GM12878 (cell line): ENCODE measurements around the gene BPGM. TPM values are rescaled to one million over a fixed set of nuclear protein-coding genes. Genes with fewer than 3 reads are reported as not detected.

Source experiments
- ATAC-seq: fragments of 200-7000 bp; cut with Tn5 transposase; 3 replicates; pipeline ENCODE4 v1.9.1; 2020; ENCODE audit warnings: mild to moderate bottlenecking, moderate library complexity
- BruUV-seq: library from RNA; stranded (reverse); fragments of 400-500 nt; replicated peaks from 2 replicates; lab custom pipeline; 2021; lab: Mats Ljungman, UMichigan
- CTCF ChIA-PET: fragments of 300-600 bp; sonication (Branson Sonifier 250); formaldehyde crosslinking; extraction: SDS; loops from one replicate; lab custom pipeline; 2021; ENCODE audit warnings: inconsistent platforms; lab: Yijun Ruan, JAX
- POLR2A ChIA-PET: fragments of 350-600 bp; formaldehyde crosslinking; extraction: SDS; loops from one replicate; lab custom pipeline; 2021; ENCODE audit warnings: inconsistent platforms; lab: Charles Lee
- RAD21 ChIA-PET: fragments of 300-600 bp; sonication (Branson Sonifier 250); formaldehyde crosslinking; loops from one replicate; lab custom pipeline; 2023; ENCODE audit warnings: antibody characterized with exemption; ENCODE audit not compliant: unreplicated experiment; lab: Charles Lee
- SMC1A ChIA-PET: fragments of 300-600 bp; sonication (Branson Sonifier 250); formaldehyde crosslinking; loops from one replicate; lab custom pipeline; 2023; ENCODE audit not compliant: unreplicated experiment, uncharacterized antibody; lab: Charles Lee
- DNase-seq: peaks from one replicate; pipeline ENCODE4 v3.0.0-alpha.2; 2011; ENCODE audit warnings: low read depth, low spot score
- FAIRE-seq: peaks from 3 replicates; lab custom pipeline; 2011; peaks lifted over from hg19 to GRCh38; lab: Jason Lieb, UNC
- H2AFZ ChIP-seq: 2 replicates; pipeline ENCODE4 v1.6.0; 2011; ENCODE audit warnings: low read depth, low read length, control low read depth; ENCODE audit not compliant: control insufficient read depth
- H3K27ac ChIP-seq: 2 replicates; pipeline ENCODE4 v1.5.1; 2011; ENCODE audit warnings: control low read depth; ENCODE audit not compliant: control insufficient read depth, insufficient read depth
- H3K27me3 ChIP-seq, 2 experiments: replicated peaks in 1 of 2; 2 replicates each; pipeline versions ENCODE4 v1.6.0 to v1.6.1; 2011; ENCODE audit warnings: low read length in 1 of 2; ENCODE audit not compliant: control insufficient read depth in 2 of 2, insufficient read depth in 2 of 2
- H3K36me3 ChIP-seq, 2 experiments: 2 replicates each; pipeline ENCODE4 v1.5.1; 2011; ENCODE audit warnings: low read length in 1 of 2; ENCODE audit not compliant: control insufficient read depth in 2 of 2, insufficient read depth in 2 of 2
- H3K4me1 ChIP-seq: 2 replicates; pipeline ENCODE4 v1.6.1; 2011; ENCODE audit warnings: mild to moderate bottlenecking, low read length, moderate library complexity, mixed read lengths; ENCODE audit not compliant: control insufficient read depth, insufficient read depth
- H3K4me2 ChIP-seq: 2 replicates; pipeline ENCODE4 v1.6.0; 2011; ENCODE audit warnings: control low read depth; ENCODE audit not compliant: control insufficient read depth, insufficient read depth
- H3K4me3 ChIP-seq: fragments of 200-600 bp; sonication (generic); 2 replicates; pipeline ENCODE4 v1.5.1; 2016
- H3K79me2 ChIP-seq: 2 replicates; pipeline ENCODE4 v1.6.0; 2011; ENCODE audit warnings: low read length; ENCODE audit not compliant: control insufficient read depth, insufficient read depth
- H3K9ac ChIP-seq: 2 replicates; pipeline ENCODE4 v1.8.0; 2011; ENCODE audit warnings: low read length, control low read depth, mixed read lengths; ENCODE audit not compliant: control insufficient read depth, insufficient read depth
- H3K9me3 ChIP-seq: replicated peaks from 3 replicates; pipeline ENCODE4 v1.5.1; 2011; ENCODE audit warnings: mild to moderate bottlenecking, low read length; ENCODE audit not compliant: control insufficient read depth, insufficient read depth
- H4K20me1 ChIP-seq: 2 replicates; pipeline ENCODE4 v1.6.0; 2011; ENCODE audit not compliant: control insufficient read depth, insufficient read depth
- CBX5 ChIP-seq: sonication (generic); IDR thresholded peaks from 2 replicates; pipeline ENCODE4 v1.6.1; 2016; ENCODE audit warnings: low read depth, moderate library complexity, mild to moderate bottlenecking, inconsistent platforms
- ESRRA ChIP-seq: IDR thresholded peaks from 2 replicates; pipeline ENCODE4 v1.6.1; 2012; ENCODE audit warnings: mild to moderate bottlenecking, low read length, improper control_type of control experiment
- FOS ChIP-seq: IDR thresholded peaks from 3 replicates; pipeline ENCODE4 v1.6.1; 2011; ENCODE audit warnings: borderline replicate concordance; ENCODE audit not compliant: insufficient read length; ENCODE audit errors: extremely low read depth
- HCFC1 ChIP-seq: fragments of 150-350 bp; IDR thresholded peaks from 2 replicates; pipeline ENCODE4 v1.6.1; 2014; ENCODE audit warnings: low read length
- JUND ChIP-seq: IDR thresholded peaks from 2 replicates; pipeline ENCODE4 v1.6.1; 2012; ENCODE audit warnings: low read depth, mild to moderate bottlenecking, low read length, improper control_type of control experiment, moderate library complexity
- MTA2 ChIP-seq: fragments of 450-650 bp; IDR thresholded peaks from 2 replicates; pipeline ENCODE4 v1.6.1; 2016; ENCODE audit warnings: low read depth, mild to moderate bottlenecking, moderate library complexity
- MTA3 ChIP-seq: IDR thresholded peaks from 2 replicates; pipeline ENCODE4 v1.6.1; 2012; ENCODE audit warnings: low read length, inconsistent platforms, borderline replicate concordance
- NBN ChIP-seq: fragments of 450-650 bp; IDR thresholded peaks from 2 replicates; pipeline ENCODE4 v1.6.1; 2016
- NKRF ChIP-seq: fragments of 450-650 bp; conservative IDR thresholded peaks from 2 replicates; pipeline ENCODE4 v1.6.1; 2017; ENCODE audit warnings: mild to moderate bottlenecking, moderate library complexity
- NR2C1 ChIP-seq: fragments of 450-650 bp; IDR thresholded peaks from 2 replicates; pipeline ENCODE4 v1.6.1; 2017; ENCODE audit warnings: antibody characterized with exemption, mild to moderate bottlenecking, moderate library complexity
- NR2F1 ChIP-seq: fragments of 450-650 bp; conservative IDR thresholded peaks from 2 replicates; pipeline ENCODE4 v1.6.1; 2017; ENCODE audit warnings: mild to moderate bottlenecking
- POLR2A ChIP-seq: IDR thresholded peaks from 2 replicates; pipeline ENCODE4 v1.6.1; 2011; ENCODE audit warnings: low read depth, mild to moderate bottlenecking, low read length
- SRF ChIP-seq, 2 experiments: IDR thresholded peaks; 2 replicates each; pipeline ENCODE4 v1.6.1; 2011; ENCODE audit warnings: low read depth in 2 of 2, low read length in 2 of 2, mild to moderate bottlenecking in 1 of 2, moderate library complexity in 1 of 2
- ZNF384 ChIP-seq: IDR thresholded peaks from 2 replicates; pipeline ENCODE4 v1.6.1; 2012; ENCODE audit warnings: low read depth, mild to moderate bottlenecking, low read length, improper control_type of control experiment, borderline replicate concordance
- ZSCAN29 ChIP-seq: fragments of 450-650 bp; IDR thresholded peaks from 2 replicates; pipeline ENCODE4 v1.6.1; 2017; ENCODE audit warnings: mild to moderate bottlenecking, moderate library complexity
- WGBS: methylation state at CpG from one replicate; pipeline ENCODE4 v1.1.6; 2016; ENCODE audit warnings: low lambda C conversion rate; ENCODE audit not compliant: insufficient replicate concordance, insufficient coverage; ENCODE audit errors: missing lambda C conversion rate; 5-methylcytosine and 5-hydroxymethylcytosine counted together
- in situ Hi-C: fragments of 300-500 bp; cut with MboI; formaldehyde crosslinking; loops from 9 replicates; pipeline ENCODE4 v1.14.3; 2018; ENCODE audit warnings: mixed read lengths
- intact Hi-C: fragments of 100-400 bp; cut with micrococcal nuclease; formaldehyde crosslinking; loops from one replicate; pipeline ENCODE4 v1.14.2; 2022; ENCODE audit not compliant: unreplicated experiment
- polyA plus RNA-seq, 11 experiments: library from polyadenylated mRNA; depleted of rRNA in 4 of 11; unstranded in 6 of 11; stranded (reverse) in 5 of 11; fragments of >200 nt; fragmentation: Nextera tagmentation in 4 of 11; fragmentation: Illumina TruSeq in 1 of 11; extraction: Ambion mirVana in 4 of 11; extraction: Trizol in 1 of 11; gene quantifications; 1 replicate in 1 of 11; 2 replicates in 10 of 11; pipeline versions ENCODE4 v1.2.1 to v1.2.3, GENCODE V29; 2011 to 2016; ENCODE audit warnings: inconsistent platforms in 2 of 11, missing spikeins in 2 of 11, low read depth in 1 of 11
- total RNA-seq, 4 experiments: library from RNA; depleted of rRNA in 3 of 4; stranded (reverse); fragments of >200 nt in 3 of 4; fragmentation: Illumina TruSeq in 1 of 4; extraction: Trizol in 1 of 4; gene quantifications; 2 replicates each; pipeline versions ENCODE4 v1.2.1 to v1.2.3, GENCODE V29; 2013 to 2021
- TF ChIP-seq, protein P1 (sequence below): fragments of 450-650 bp; IDR thresholded peaks from 2 replicates; pipeline ENCODE4 v1.6.1; 2018; ENCODE audit warnings: mild to moderate bottlenecking, low read depth, moderate library complexity; ENCODE audit not compliant: partially characterized antibody
- TF ChIP-seq, protein P2 (sequence below): fragments of 450-650 bp; formaldehyde crosslinking; IDR thresholded peaks from 2 replicates; pipeline ENCODE4 v1.5.0; 2022; ENCODE audit warnings: mild to moderate bottlenecking, missing genetic modification characterization

BPGM gene
- total and polyA plus RNA-seq, 10 of the 15 experiments (the other 5 are each of a cell fraction or from before 2014, with no cell fraction given) = 9.0 to 20.1 (median 15.2) TPM

DNA sequence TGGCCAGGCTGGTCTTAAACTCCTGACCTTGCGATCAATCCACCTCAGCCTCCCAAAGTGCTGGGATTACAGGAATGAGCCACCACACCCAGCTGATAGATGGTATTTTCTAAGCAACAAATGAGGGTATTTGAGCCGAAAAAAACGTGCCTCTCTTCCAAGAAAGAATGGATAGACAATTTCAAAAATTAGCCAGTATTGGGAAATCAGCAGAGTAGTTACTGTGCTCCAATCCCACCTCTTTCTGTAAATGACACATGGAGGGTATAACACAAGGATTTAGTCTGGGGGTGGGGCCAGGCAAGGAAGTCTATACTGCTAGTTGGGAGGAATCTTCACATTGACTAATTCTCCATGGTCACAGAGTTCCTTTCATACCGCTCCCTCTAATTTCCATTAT lies 9.2 kb upstream of the BPGM start:
- DNase-seq (no peak), FAIRE-seq (no peak), ATAC-seq (no peak)
- ChIA-PET RAD21 (interaction anchor here (1.0 to 5.0 kb wide), 4 partner anchors 9 to 305 kb away, joined by 3 to 81 read pairs (median 5); partner anchors contain the start of gene BPGM), SMC1A (interaction anchor here (0.6 to 7.9 kb wide), 8 partner anchors 10 to 510 kb away, joined by 3 to 124 read pairs (median 35); partner anchors contain the start of genes BPGM and TMEM140), CTCF (interaction anchor here (0.8 to 9.5 kb wide), 6 partner anchors 9 to 534 kb away, joined by 3 to 168 read pairs (median 56); partner anchors contain the start of genes BPGM and CYREN), POLR2A (interaction anchor here (7.3 kb wide), 1 partner anchor 10 kb away, joined by 78 read pairs; the partner anchor contains the start of gene BPGM)
- Histone ChIP-seq H2AFZ (no peak overlapping the region), H3K27me3 (no peaks in the 10 kb centered on the region), H3K4me1 (peaks cover 16% of the 10 kb centered on the region), H3K79me2 (no peaks in the 10 kb centered on the region), H3K9me3 (no peaks in the 10 kb centered on the region; the same call in 2 of the 3 replicates), H3K9ac (no peak overlapping the region), H4K20me1 (no peaks in the 10 kb centered on the region), H3K4me2 (no peak overlapping the region), H3K27ac (no peak overlapping the region), H3K4me3 (no peak overlapping the region), H3K36me3 (no peaks in the 10 kb centered on the region)
- 93% methylated on average over 4 of the region's 4 CpGs for WGBS
- intact Hi-C loops (no loop called here), in situ Hi-C loops (no loop called here)
- BruUV-seq = no TSS peak
- TF ChIP-seq ZSCAN29 (no peak), ESRRA (no peak), ZNF384 (no peak), SRF (IDR thresholded peaks at IDR 0.05; ENCODE audit: low read depth in 2 of 2, low read length in 2 of 2) (no peak), POLR2A (no peak), NR2F1 (no peak), NBN (no peak), NKRF (no peak), CBX5 (no peak), FOS (no peak), JUND (no peak), MTA2 (no peak), HCFC1 (no peak), MTA3 (no peak), NR2C1 (no peak)
- TF ChIP-seq, protein P1, sequence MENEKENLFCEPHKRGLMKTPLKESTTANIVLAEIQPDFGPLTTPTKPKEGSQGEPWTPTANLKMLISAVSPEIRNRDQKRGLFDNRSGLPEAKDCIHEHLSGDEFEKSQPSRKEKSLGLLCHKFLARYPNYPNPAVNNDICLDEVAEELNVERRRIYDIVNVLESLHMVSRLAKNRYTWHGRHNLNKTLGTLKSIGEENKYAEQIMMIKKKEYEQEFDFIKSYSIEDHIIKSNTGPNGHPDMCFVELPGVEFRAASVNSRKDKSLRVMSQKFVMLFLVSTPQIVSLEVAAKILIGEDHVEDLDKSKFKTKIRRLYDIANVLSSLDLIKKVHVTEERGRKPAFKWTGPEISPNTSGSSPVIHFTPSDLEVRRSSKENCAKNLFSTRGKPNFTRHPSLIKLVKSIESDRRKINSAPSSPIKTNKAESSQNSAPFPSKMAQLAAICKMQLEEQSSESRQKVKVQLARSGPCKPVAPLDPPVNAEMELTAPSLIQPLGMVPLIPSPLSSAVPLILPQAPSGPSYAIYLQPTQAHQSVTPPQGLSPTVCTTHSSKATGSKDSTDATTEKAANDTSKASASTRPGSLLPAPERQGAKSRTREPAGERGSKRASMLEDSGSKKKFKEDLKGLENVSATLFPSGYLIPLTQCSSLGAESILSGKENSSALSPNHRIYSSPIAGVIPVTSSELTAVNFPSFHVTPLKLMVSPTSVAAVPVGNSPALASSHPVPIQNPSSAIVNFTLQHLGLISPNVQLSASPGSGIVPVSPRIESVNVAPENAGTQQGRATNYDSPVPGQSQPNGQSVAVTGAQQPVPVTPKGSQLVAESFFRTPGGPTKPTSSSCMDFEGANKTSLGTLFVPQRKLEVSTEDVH = no peak
- TF ChIP-seq, protein P2, sequence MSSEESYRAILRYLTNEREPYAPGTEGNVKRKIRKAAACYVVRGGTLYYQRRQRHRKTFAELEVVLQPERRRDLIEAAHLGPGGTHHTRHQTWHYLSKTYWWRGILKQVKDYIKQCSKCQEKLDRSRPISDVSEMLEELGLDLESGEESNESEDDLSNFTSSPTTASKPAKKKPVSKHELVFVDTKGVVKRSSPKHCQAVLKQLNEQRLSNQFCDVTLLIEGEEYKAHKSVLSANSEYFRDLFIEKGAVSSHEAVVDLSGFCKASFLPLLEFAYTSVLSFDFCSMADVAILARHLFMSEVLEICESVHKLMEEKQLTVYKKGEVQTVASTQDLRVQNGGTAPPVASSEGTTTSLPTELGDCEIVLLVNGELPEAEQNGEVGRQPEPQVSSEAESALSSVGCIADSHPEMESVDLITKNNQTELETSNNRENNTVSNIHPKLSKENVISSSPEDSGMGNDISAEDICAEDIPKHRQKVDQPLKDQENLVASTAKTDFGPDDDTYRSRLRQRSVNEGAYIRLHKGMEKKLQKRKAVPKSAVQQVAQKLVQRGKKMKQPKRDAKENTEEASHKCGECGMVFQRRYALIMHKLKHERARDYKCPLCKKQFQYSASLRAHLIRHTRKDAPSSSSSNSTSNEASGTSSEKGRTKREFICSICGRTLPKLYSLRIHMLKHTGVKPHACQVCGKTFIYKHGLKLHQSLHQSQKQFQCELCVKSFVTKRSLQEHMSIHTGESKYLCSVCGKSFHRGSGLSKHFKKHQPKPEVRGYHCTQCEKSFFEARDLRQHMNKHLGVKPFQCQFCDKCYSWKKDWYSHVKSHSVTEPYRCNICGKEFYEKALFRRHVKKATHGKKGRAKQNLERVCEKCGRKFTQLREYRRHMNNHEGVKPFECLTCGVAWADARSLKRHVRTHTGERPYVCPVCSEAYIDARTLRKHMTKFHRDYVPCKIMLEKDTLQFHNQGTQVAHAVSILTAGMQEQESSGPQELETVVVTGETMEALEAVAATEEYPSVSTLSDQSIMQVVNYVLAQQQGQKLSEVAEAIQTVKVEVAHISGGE = no peak
